T-helper 2 cell treated with Interferon-gamma antibody and Interleukin-4, amounts not matched to agents 5 μg/mL and 100 μg/mL, for 36 hours (primary cell): ENCODE measurements around the gene CXCL9.

Source experiments
- DNase-seq: peaks from one replicate; pipeline ENCODE4 v3.0.0; 2021; ENCODE audit warnings: low spot score
- H3K27ac Mint-ChIP-seq: one replicate; pipeline ENCODE4 v1.8.0; 2021; ENCODE audit warnings: mild to moderate bottlenecking, mixed read lengths
- H3K27me3 Mint-ChIP-seq: one replicate; pipeline ENCODE4 v1.8.0; 2021; ENCODE audit warnings: low read depth, mixed read lengths
- H3K36me3 Mint-ChIP-seq: one replicate; pipeline ENCODE4 v1.8.0; 2021; ENCODE audit warnings: low read depth, mixed read lengths
- H3K4me1 Mint-ChIP-seq: one replicate; pipeline ENCODE4 v1.8.0; 2021; ENCODE audit warnings: low read depth, mixed read lengths
- H3K4me3 Mint-ChIP-seq: one replicate; pipeline ENCODE4 v1.8.0; 2022; ENCODE audit warnings: mild to moderate bottlenecking, moderate library complexity, mixed read lengths
- H3K9me3 Mint-ChIP-seq: one replicate; pipeline ENCODE4 v1.8.0; 2021; ENCODE audit warnings: mixed read lengths

Gene CXCL9

DNA sequence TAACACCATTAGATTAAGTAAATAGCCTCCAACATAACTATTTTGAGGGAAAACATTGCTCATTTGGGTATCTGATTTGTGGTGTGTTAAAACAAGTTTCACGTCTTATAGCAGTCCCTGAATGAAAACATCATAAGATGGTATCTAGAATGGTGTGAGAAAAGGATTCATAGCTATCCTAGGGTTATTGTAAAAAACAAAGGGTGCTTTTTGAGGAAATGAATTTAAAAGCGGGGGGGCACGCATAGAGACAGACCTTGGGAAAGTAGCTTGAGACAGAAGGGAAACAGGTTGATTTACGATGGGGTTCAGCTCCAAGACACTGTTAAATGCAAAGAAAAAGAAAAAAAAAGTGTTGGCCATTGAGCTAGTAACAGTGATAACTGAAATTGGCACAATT is 16.8 kb upstream of the CXCL9 start:
- Mint-ChIP-seq H3K4me3 (no peak overlapping the region), H3K27ac (peak overlapping the region; percentile 9), H3K9me3 (no peaks in the 10 kb centered on the region), H3K36me3 (no peaks in the 10 kb centered on the region), H3K27me3 (peaks cover 3% of the 10 kb centered on the region), H3K4me1 (peaks cover 35% of the 10 kb centered on the region)
- peak; percentile 28 for DNase-seq

DNA sequence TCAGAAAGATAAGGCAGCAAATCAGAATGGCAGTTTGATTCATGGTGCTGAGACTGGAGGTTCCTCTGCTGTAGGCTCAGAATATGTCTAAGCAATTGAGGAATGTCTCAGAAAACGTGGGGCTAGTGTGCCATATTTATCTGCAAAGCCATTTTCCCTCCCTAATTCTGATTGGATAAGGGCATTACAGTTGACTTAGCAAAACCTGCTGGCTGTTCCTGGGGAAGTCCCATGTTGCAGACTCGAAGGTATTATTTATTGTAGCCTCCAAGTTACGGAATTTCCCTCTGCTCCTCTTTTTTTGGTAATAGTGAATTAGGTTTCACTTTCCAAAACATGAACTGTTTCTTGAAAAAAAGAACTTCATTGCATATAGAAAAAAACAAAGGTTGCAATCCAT is 16.1 kb upstream of the CXCL9 start, which contains the start of gene CXCL10:
Gene CXCL10 (minus strand): TSS at position 109 of the 400 bp plus-strand sequence. CDS start 66 bp downstream, at position 43.
- Mint-ChIP-seq H3K36me3 (peaks cover 2% of the 10 kb centered on the region), H3K27ac (peak within 1 kb of the TSS; percentile 9), H3K4me1 (peaks cover 31% of the 10 kb centered on the region), H3K4me3 (no peak within 1 kb of the TSS), H3K9me3 (no peaks in the 10 kb centered on the region), H3K27me3 (peaks cover 2% of the 10 kb centered on the region)
- peak; percentile 19 for DNase-seq

GRCh38 chr4:76022677-76023076 is 15.4 kb upstream of the CXCL9 start:
- no peak overlapping the region for H3K27ac Mint-ChIP-seq
- H3K27me3 Mint-ChIP-seq: no peaks in the 10 kb centered on the region
- peaks cover 2% of the 10 kb centered on the region for H3K36me3 Mint-ChIP-seq
- DNase-seq: no peak
- no peak overlapping the region for H3K4me3 Mint-ChIP-seq
- no peaks in the 10 kb centered on the region for H3K9me3 Mint-ChIP-seq
- peaks cover 28% of the 10 kb centered on the region for H3K4me1 Mint-ChIP-seq

- Mint-ChIP-seq H3K27ac (no peak overlapping the region), H3K9me3 (no peaks in the 10 kb centered on the region), H3K4me3 (no peak overlapping the region), H3K36me3 (peaks cover 2% of the 10 kb centered on the region), H3K4me1 (peaks cover 27% of the 10 kb centered on the region), H3K27me3 (no peaks in the 10 kb centered on the region)
- DNase-seq: no peak
These were observed 14.7 kb upstream of the CXCL9 start for GRCh38 chr4:76022031-76022430.

DNA sequence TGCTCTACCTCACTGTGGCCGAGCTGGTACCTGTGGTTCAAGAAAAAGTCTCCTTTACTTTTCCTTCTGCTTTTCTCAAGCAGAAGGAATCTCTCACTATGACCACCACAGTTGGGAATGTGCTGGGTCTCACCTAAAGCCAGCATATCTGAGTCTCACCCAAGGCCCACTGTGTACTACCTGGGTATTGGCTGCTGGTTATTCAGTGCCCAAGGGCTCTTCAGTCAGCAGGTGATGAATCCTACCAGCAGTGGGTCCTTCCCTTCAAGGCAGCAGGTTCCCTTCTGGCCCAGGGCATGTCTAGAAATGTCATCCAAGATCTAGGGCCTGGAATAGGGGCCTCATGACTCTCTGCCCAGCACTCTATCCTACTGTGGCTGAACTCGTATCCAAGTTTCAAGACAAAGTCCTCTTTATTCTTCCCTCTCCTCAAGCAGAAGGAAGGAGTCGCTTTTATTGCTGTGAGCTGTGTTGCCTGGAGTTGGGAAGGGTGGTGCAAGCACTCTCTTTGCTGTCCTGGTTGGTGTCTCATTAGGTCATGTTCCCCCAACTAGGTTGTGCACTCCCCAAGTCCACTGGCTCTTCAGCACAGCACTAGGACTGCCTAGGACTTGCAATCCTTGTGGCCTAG is 9.9 kb upstream of the CXCL9 start:
- Mint-ChIP-seq H3K9me3 (no peaks in the 10 kb centered on the region), H3K36me3 (peaks cover 2% of the 10 kb centered on the region), H3K27ac (no peak overlapping the region), H3K4me1 (peaks cover 14% of the 10 kb centered on the region), H3K4me3 (no peak overlapping the region), H3K27me3 (no peaks in the 10 kb centered on the region)
- no peak for DNase-seq

- H3K27ac Mint-ChIP-seq: no peak overlapping the region
- peaks cover 11% of the 10 kb centered on the region for H3K4me1 Mint-ChIP-seq
- peaks cover 2% of the 10 kb centered on the region for H3K36me3 Mint-ChIP-seq
- no peaks in the 10 kb centered on the region for H3K27me3 Mint-ChIP-seq
- H3K9me3 Mint-ChIP-seq: no peaks in the 10 kb centered on the region
- DNase-seq: peak; percentile 23
- no peak overlapping the region for H3K4me3 Mint-ChIP-seq
These were observed 9.1 kb upstream of the CXCL9 start for GRCh38 chr4:76016393-76016792.

GRCh38 chr4:76013540-76013939 is 6.2 kb upstream of the CXCL9 start:
- no peak for DNase-seq
- no peak overlapping the region for H3K27ac Mint-ChIP-seq
- H3K4me3 Mint-ChIP-seq: no peak overlapping the region
- no peaks in the 10 kb centered on the region for H3K36me3 Mint-ChIP-seq
- H3K9me3 Mint-ChIP-seq: no peaks in the 10 kb centered on the region
- peaks cover 9% of the 10 kb centered on the region for H3K4me1 Mint-ChIP-seq
- no peaks in the 10 kb centered on the region for H3K27me3 Mint-ChIP-seq

DNA sequence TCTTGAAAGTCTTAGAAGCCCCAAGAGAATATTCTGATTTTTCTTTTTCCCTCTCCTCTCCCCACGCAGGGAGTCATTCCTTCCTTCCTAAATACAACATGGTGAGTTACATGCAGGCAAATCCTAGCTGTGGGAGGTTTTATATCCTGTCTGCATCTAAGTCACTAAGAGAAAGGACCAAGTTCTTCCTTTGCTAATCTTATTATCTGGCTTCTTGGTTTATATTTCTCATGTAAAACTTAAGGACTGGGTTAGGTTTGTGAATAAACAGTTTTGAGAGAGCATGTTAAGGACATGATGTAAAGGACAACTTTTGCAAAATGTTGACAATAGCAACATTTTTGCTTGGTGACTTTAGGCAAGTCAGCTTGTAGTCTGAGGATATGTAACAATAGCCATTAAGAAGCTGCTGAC is 5.1 kb upstream of the CXCL9 start:
- no peak overlapping the region for H3K4me3 Mint-ChIP-seq
- no peaks in the 10 kb centered on the region for H3K9me3 Mint-ChIP-seq
- H3K27ac Mint-ChIP-seq: no peak overlapping the region
- DNase-seq: no peak
- no peaks in the 10 kb centered on the region for H3K36me3 Mint-ChIP-seq
- peaks cover 9% of the 10 kb centered on the region for H3K4me1 Mint-ChIP-seq
- H3K27me3 Mint-ChIP-seq: no peaks in the 10 kb centered on the region

GRCh38 chr4:76011700-76012387 is 4.5 kb upstream of the CXCL9 start:
- no peaks in the 10 kb centered on the region for H3K36me3 Mint-ChIP-seq
- DNase-seq: no peak
- no peaks in the 10 kb centered on the region for H3K9me3 Mint-ChIP-seq
- H3K27ac Mint-ChIP-seq: no peak overlapping the region
- H3K4me1 Mint-ChIP-seq: peaks cover 9% of the 10 kb centered on the region
- no peak overlapping the region for H3K4me3 Mint-ChIP-seq
- peaks cover 5% of the 10 kb centered on the region for H3K27me3 Mint-ChIP-seq

DNA sequence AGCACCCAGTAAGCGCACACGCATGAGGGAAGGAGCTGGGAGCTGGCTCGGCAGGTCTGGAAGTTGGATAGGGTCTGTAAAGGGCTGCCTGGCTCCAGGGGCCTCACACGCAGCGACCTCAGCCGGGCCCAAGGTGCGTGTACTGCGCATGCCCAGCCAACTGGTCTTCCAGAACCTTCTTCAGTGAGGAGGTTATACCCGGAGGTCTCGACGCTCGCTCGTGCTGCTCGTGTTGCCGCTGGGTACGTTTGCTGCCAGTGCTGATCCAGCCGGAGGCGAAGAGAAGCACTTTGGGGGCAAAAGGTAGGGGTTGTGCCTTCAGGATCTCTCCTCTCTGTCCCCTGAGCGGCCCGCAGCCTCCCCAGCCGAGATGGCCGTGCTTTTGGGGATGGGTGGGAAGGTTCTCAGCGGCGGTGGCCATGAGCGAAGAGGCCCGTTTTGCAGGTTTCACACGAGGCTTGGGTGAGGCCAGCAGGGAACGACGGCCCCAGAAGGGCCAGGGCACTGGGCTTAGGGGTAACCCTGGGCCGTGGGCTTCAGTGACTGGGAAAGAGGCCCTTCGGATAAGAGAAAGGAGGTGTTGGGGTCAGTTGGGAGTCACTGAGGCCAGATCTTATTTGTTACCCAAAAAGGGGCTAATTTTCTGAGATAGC is 3.8 kb upstream of the CXCL9 start:
- Mint-ChIP-seq H3K9me3 (no peaks in the 10 kb centered on the region), H3K27me3 (peaks cover 5% of the 10 kb centered on the region), H3K4me1 (peaks cover 2% of the 10 kb centered on the region), H3K4me3 (no peak overlapping the region), H3K27ac (no peak overlapping the region), H3K36me3 (no peaks in the 10 kb centered on the region)
- no peak for DNase-seq

GRCh38 chr4:76010576-76010975 is 3.3 kb upstream of the CXCL9 start:
- H3K4me3 Mint-ChIP-seq: no peak overlapping the region

GRCh38 chr4:76009311-76009710 is 2.0 kb upstream of the CXCL9 start:
- no peaks in the 10 kb centered on the region for H3K4me1 Mint-ChIP-seq
- no peak for DNase-seq

More at GRCh38 chr4:76010576-76010975, 3.3 kb upstream of the CXCL9 start:
- H3K9me3 Mint-ChIP-seq: no peaks in the 10 kb centered on the region
- DNase-seq: no peak
- no peaks in the 10 kb centered on the region for H3K4me1 Mint-ChIP-seq
- peaks cover 5% of the 10 kb centered on the region for H3K27me3 Mint-ChIP-seq
- H3K36me3 Mint-ChIP-seq: no peaks in the 10 kb centered on the region
- H3K27ac Mint-ChIP-seq: no peak overlapping the region

GRCh38 chr4:76003620-76004019 is 3.7 kb downstream of the CXCL9 start:
- peaks cover 5% of the 10 kb centered on the region for H3K27me3 Mint-ChIP-seq
- H3K36me3 Mint-ChIP-seq: no peaks in the 10 kb centered on the region
- no peak overlapping the region for H3K4me3 Mint-ChIP-seq
- no peaks in the 10 kb centered on the region for H3K9me3 Mint-ChIP-seq
- DNase-seq: no peak
- no peak overlapping the region for H3K27ac Mint-ChIP-seq
- H3K4me1 Mint-ChIP-seq: peaks cover 8% of the 10 kb centered on the region

More at GRCh38 chr4:76009311-76009710, 2.0 kb upstream of the CXCL9 start:
- no peak overlapping the region for H3K27ac Mint-ChIP-seq
- no peak overlapping the region for H3K4me3 Mint-ChIP-seq
- peaks cover 5% of the 10 kb centered on the region for H3K27me3 Mint-ChIP-seq
- H3K36me3 Mint-ChIP-seq: no peaks in the 10 kb centered on the region
- no peaks in the 10 kb centered on the region for H3K9me3 Mint-ChIP-seq

GRCh38 chr4:76003035-76003434 is 4.3 kb downstream of the CXCL9 start:
- Mint-ChIP-seq H3K4me3 (no peak overlapping the region), H3K27me3 (peaks cover 5% of the 10 kb centered on the region), H3K9me3 (no peaks in the 10 kb centered on the region), H3K27ac (no peak overlapping the region), H3K4me1 (peaks cover 8% of the 10 kb centered on the region), H3K36me3 (no peaks in the 10 kb centered on the region)
- no peak for DNase-seq
